AG08396 (cell line): Measurements from ENCODE around the gene NMNAT3.
"Not testable (repeated sequence)": the region's sequence is repeated elsewhere in the genome, so short reads cannot be mapped to it uniquely, and the experiment has no call there.

Experiments
- DNase-seq: peaks from one replicate; pipeline ENCODE4 v3.0.0; 2012; ENCODE audit warnings: low spot score, mixed read lengths

The NMNAT3 gene

DNA sequence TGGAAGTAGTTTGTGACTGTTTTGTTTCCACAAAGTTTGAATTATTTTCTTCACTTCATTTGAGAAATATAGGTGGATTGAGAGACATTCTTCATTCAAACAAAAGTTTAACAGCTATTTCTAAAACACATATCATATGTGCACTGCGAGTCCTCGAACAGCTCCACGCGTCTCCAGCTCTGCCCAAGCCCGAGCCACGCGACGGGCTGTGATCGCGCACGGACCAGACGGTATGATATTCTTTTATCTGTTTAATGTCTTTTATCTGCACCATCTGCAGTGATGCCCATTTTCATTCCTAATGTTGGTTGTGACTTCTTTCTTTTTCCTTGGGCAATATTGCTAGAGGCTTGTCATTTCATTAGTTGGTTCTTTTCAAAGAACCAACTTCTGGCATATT is 94.1 kb downstream of the NMNAT3 start:
- not testable (repeated sequence) for DNase-seq

DNA sequence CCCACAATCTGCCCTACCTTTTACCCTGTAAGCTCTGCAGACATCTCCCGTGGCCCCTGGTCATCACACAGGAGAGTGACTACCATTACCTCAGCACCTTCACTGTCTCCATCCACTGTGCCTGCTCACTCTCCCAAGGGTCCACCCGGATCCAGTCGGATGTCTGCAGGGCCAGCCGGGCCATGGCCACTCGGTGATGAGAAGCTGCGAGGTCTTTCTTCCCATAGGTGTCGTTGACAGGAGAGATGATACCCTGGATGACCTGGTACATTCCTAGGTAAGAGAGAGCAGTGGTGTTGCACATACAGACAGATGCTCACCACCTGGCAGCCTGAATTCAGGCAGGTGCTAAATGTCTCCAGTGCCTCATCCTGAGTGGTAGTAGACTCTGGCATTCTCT is 99.0 kb downstream of the NMNAT3 start:
- DNase-seq: no peak

DNA sequence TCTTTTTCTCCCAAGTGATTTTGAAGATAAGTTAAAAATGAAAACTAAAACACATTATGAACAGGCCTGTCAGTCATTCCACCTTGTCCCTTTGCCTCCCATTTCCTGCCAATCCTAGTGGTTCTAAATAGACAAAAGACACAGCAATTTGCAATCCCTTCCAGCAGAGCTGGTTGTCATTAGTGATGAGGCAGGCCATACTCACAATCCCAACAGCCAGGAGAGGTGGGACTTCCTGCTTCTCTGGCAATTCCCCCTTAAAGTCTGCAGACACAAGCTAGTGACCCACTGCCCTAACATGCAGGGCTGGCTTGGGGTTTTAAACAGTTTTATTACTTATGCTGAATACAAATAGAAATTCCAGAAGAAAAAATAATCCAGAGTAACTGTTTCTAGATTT is 99.9 kb downstream of the NMNAT3 start:
- DNase-seq: no peak

DNA sequence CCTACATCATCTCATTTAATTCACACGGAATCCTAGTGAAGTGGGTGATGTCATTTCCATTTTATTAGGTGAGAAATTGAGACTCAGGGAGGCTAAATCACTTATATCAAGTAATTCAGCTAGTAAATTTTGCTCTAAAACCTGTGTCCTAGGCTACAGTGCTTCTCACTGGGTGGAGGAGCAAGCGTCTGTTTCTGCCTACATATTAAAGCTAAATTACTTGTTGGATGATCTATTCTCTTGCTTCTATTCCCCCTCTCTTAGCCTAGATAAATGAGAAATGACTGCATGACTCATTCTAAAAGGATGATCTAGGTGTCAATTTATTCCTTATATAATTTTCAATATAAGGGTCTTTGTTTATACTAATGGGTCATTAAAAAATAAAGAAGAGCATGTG is 100.4 kb downstream of the NMNAT3 start:
- no peak for DNase-seq

DNA sequence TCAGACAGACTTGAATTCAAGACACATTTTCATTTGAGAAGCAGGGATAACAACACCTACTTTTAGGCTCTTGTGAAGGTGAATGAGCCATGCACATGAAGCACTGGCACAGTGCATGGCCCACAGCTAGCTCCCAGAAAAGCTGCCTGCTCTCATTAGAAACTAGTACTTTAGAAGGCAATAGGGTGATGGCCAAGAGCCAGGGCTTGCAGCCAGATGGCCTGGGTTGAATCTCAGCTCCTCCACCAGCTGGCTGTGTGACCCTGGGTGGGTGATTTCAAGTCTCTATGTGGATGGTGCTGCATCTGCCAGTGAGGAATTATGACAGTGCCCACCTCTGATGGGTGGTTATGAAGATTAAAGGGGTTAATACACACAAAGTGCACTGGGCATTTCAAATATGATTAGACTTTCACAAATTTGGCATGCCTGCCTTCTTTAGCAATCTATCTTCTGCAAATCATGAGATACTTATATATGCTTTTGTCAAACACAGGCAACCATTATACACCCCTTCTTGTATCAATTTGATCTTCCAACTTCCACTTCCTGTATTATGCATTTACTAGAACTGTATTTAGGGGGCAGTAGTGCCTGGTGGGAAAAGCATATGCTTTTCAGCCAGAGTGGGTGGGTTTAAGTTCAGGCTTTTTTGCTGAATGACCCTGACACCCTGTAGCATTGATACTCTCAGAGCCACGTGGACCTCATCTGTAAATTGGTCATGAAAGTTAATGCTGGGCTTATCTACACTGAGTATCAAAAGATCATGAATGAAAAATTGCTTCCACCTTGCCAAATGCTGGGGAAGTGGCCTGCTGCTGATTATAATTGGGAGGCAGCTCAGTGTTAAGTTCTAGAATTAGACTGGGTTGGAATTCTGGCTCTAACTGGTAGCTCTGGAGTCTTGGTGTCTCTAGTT is 103.5 kb downstream of the NMNAT3 start:
- no peak for DNase-seq

DNA sequence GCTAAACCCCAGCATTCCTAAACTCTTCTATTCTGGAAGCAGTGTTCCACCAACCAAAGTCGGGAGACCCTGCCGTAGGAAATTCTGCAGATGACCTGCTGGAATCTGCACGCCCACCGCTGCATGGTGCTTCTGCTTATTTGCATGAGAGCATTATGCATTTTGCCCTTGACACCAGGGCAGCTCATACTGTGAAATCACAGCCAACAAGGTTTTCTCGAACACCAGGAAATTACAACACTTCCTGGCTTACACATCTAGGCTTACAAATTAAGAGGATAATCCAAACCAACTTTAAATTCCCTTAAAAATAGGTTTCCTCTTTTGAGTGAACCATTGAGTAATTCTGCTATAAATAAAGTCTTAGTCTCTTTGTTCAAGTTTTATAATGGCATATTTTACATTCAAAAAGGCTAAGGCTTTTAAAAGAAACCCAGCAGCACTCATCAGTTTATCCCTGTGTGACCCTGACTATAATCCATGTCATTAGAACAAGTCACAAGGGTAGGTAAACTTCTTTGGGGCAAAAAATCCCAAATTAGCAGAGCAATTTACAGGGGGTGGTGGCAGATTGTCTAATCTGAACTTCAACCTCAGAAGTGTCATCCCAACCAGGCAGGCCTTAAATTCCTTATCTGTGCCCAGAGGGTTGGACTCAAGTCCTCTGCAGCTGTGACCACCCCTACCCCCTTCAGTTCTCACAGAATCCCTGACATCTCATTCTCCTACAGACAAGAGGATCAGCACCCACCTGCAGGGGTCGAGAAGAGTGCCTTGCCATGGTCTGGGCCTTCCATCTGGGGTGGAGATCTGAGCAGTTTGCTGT is 104.7 kb downstream of the NMNAT3 start:
- no peak for DNase-seq

DNA sequence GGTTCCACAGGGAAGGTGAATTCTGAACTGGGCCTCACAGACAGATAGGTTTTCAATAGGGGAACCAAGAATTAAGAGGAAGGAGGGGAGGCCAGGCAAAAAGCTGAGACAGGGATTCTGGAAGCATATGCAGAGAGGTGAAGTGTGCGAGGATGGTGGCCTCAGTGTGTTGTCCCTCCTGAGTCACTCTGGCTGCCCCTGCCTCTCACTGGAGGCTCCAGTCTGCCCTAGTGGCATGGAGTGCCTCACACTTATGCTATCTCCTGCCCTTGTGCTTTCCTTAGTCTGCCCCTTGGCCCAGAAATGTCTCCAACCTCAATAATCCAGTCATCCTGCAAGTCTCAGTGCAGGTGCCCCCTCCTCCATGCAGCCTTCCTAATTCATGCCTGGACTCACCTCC is 106.1 kb downstream of the NMNAT3 start:
- DNase-seq: no peak

DNA sequence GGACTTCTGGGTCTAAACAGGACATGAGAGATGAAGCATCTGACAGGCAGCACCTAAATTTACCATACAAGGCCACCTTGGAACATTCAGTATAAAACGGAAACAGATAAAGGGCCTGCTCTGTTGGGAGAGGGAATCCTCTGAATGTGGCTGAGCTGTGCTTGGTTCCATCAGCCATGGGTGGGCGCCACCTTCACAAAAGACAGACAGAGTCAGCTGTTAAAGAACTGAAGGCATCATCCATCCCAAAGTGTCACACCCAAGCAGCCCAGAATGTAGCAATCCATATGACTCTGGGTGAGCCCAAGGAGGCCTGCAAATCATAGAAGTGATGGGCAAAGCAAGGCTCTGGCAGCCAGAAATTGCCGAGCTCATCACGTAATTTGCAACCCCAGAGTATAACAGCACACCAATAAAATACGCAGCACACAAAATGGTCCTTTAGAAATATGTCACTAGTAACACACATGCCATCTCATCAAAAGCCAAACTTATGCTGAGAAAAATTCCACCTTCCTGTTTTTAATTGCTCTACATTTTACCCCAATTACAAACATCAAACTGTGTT is 113.4 kb downstream of the NMNAT3 start:
- no peak for DNase-seq

DNA sequence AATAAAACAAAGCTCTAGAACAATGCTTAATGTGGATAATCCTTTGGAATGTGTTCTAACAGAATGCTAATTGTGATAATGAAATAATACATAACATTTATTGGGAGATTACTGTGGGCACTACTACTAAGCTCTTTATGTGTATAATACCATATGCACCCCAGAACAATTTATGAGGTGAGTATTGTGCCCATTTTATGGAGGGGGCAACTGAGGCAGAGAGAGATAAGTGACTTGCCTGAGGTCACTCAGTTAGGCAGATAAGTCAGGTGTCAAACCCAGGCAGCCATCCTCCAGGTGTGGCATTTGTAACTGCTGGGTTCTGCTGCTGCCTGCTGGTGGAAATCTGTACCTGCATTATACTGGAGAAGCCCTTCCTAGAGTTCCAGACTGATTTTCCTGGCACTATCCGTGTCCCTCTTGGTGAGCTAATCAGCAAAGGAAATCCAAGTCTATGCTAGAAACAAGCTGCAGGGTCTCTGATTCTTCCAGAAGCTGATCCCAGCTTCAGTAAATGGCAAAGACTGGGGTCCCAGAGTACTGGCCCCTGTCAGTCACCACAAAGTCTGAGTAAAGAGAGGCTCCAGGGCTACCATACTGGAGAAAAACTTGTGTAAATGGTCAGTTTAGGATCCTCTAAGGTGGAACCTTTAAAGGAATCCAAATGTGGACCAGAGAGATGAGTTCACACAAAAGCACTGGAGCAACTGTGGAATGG is 115.7 kb downstream of the NMNAT3 start:
- DNase-seq: peak; percentile 35

DNA sequence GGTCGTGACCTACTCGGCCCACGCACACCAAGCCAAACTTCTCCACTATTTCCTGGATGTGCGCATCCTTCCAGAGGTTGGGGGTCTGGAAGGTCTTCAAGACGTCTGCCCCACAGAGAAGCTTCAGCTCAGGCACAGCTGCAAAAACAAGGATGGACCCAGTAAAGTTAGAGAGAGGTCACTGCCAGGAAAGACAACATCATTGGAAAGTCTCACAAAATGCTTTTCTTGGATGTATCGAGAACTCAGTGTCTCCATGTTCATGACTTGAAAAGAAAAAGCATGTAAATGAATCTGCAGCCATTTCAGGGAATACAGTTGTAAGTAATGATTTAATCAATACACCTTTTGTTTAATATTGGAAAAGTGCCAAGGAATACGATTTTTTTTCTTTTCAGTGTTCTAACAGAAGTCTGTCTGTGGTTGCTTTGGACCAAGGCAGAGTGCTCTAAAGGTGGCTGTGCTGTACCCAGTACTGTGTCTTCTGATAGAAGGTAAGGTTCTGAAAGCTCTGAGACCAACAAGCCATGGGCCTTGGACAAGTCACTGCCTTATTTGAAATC is 116.4 kb downstream of the NMNAT3 start:
- DNase-seq: no peak

DNA sequence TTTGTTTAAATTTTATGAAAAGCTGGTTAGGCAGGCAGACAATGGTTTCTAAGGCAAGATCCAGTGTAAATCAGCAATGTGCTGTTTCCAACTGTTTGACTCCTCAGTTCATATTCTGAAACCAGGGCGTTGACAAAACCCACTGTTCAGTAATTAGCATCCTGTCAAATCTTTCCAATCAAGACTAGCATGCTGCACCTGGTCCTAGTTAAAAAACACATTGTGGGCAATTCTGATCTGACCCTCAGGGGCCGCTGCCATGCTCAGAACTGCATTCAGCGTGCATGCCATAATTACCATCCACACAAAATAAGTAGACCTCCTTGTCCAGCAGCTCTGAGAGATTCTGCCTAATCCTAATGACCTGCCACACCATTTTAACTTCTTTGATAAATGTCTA is 117.4 kb downstream of the NMNAT3 start:
- DNase-seq: no peak

DNA sequence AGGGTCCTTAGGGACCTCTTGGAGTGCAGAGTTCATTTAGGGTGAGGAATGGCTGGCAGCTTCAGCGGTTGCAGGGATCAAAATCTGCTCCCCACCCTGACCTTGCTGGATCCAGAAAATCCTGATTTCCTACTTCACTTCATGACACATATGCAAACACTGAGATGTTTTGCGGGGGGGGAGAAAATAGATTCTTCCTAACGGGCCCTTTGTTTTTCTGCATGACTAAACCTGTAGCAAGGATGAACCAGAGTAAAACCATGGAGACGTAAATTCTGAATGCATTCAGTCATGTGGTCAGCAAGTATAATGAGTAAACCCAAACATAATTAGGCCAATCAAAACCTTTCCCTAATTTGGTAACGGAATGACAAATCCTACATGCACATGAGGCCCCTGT is 118.2 kb downstream of the NMNAT3 start:
- no peak for DNase-seq

DNA sequence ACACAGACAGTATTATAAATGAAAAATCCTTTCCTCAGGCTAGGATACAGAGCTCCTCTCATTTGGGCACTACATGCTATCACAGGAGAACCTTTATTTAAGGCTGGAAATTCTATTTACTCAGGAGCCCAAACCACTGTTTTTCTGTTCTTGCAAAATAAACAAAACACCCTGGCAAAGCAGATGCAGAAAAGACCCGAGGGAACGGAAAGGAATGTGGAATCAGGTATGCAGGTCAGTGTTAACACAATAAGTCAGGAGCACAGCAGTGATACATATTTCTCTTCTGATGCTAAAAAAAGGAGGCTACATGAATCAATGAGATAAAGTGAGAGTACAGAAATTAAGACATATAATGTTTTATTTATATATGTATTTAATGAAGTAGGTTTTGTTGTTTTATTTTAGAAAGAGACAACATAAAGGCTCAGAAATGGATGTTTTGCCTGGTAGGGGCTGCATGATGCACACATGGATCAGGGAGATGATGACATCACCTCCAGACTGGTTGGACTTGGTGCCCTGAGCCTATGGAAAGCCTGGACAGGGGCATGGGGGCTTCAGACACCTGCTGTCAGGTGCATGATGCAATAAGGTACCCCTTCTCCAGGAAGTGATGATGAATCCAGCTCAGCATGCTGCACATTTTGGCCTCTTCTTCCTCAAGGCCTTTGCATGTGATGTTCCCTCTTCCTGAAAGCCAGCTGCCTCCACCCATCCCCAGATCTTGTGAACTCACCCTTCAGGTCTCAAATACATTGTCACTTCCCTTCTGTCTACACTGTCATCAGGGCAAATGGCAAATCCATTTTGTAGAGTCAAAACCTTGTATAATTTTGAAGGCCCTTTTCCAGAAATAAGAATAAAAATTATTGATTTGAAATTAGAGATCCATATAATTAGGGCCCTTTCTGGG is 119.2 kb downstream of the NMNAT3 start:
- no peak for DNase-seq

DNA sequence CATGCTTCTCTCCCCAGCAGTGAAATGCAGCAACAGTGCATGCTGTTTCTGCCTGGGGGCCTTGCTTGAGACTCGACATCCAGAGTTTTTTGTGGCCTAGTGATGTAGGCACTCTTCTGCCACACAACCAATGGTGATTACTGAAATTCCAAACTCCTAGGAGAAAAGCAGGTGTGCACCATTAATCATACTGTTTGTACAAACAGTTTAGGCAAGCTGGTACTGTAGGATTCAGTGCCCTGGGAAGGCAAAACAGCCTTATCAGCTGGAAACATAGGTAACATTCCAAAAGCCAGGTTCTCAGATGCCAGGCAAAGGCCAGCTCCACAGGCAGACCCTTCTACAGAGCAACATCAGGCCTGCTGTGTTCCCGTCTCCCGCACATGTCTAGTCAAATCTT is 120.7 kb downstream of the NMNAT3 start:
- DNase-seq: no peak

DNA sequence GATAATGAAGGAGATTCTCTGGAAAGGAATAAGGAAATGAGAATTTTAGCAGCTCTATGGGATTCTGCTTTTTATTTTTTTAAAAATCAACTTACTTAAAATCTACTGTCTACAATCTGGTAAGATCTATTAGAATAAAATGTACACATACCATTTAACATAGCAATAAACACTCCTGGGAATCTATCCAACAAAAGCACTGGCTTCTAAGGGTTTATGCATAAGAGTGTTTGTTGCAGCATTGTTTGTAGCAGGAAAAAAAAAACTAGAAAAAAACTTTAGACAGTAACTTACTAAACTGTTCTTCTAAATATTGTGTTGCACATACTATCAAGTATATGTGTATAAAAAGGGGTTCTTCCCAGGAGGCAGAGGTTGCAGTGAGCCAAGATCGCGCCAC is 122.5 kb downstream of the NMNAT3 start:
- DNase-seq: no peak

DNA sequence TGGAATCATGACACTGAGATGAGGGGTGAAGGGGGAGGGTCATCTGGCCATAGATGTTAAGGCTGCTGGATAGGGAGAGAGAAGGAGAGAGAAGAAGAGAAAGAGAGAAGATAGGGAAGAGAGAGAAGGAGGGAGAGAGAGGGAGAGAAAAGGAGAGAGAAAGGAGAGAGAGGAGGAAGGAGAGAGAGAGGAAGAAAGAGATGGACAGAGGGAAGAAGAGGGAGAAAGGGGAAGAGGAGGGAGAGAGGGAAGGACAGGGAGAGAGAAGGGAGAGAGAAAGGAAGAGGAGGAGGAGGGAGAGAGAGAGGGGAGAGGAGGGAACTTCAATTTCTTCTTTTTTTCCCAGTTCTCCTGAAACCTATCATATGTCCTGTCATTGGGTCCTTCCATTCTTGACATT is 123.1 kb downstream of the NMNAT3 start:
- DNase-seq: no peak

DNA sequence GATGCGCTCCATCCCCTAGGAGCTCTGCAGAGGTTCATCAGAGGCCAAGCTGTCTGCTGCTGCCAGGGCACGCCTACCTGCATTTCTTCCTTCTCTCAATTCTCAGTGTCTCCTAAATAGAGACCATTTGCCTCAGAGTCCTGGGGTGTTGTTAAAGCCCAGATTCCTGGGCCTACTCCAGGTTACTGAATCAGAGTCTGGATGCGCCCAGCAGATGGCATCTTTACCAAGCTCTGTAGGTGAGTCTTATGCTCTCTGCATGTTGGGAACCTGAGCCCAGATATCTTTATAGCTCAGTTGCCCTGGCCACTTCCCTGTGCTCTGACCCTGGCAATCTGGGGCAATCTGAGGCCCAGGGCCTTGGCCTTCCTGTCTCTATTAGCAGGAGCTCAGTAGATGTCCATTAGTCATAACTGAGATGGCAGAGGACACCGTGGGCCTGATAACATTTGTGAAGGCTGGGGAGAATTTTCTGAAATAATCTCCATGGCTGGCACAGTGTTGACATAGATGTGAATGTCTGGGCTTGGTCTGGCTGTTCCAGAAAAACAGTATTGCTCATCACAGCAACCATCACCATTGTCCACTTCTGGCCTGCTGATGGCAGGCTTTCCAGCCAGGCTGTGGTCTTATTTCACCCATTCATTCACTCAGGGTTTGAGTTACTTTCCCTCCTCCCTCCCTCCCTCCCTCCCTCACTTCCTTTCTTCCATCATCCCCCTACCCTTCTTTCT is 125.0 kb downstream of the NMNAT3 start:
- no peak for DNase-seq

DNA sequence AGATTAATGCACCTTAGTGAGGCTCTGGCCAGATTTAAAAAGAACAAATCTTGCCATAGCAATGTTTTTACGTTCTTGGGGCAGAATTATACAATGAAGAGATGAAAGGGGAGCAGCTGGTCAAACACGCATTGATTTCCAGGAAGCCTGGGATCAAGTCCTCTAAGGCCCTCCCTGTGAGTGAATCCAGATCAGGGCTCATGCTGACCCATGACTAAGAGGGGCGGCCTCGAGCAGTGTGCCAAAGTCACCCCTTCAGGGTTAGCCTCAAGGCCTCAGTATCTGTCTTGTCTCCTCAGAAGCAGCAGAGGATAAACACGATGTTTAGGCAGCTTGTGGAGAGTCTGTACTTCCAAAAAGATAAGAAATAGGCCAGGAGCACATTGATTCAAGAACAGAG is 129.0 kb downstream of the NMNAT3 start:
- DNase-seq: no peak

DNA sequence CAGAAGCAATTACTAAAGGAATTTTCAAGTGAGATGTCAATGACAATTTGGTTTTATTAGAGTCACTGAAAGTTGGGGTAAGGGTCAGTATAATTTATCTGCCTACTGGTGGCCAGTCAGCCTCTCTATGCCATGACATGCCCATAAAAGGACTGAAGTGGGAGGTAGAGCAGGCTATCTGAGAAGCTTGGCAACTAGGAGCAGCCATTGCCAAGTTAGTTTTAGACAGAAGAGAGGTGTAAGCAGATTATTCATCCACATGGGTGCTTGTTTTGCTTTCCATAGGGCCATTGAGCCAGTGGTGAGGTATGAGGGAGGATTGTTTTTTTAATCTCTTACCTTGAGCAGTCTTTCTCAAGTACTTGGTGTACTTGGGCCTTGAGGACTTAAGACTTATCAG is 130.1 kb downstream of the NMNAT3 start:
- no peak for DNase-seq

DNA sequence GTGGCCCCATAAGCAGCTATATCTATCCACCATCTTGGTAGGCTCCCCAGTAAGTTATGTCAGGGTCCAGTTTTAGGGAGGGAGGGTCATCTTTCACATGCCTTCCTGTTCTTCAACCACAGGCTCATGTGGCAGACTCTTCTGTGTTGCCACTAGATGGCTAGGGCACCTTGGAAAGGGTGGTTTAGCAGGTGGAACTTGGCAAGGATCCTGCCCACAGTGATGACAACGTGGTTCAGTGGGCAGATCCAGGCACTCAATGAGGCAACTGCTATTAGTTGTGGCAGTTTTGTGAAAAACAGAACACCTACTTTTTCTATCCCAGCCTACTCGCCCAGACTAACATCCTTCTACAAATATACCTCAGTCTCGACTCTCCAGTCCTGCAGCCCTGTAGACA is 131.0 kb downstream of the NMNAT3 start:
- DNase-seq: no peak
